ENCODE results near the gene SEC14L5.

DNA sequence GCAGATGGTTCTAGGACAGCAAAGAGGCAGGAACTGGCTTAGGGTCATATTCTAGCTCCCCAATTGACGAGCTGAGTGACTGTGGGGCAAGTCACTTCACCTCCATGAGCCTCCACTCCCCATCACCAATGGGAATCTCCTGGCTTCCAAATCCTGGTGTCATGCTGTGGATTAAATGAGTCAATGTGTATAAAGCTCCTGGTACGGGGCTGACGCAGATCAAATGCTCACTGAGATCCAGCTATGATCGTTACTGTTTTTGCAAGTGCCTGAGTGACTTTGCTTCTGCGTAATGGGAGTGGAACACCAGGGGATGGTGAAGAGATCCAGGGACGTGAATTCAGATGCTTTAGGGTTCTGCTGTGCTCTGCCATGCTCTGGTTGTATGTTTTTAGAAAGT, 2.4 kb downstream of the SEC14L5 start:
- TF ChIP-seq, protein P1, sequence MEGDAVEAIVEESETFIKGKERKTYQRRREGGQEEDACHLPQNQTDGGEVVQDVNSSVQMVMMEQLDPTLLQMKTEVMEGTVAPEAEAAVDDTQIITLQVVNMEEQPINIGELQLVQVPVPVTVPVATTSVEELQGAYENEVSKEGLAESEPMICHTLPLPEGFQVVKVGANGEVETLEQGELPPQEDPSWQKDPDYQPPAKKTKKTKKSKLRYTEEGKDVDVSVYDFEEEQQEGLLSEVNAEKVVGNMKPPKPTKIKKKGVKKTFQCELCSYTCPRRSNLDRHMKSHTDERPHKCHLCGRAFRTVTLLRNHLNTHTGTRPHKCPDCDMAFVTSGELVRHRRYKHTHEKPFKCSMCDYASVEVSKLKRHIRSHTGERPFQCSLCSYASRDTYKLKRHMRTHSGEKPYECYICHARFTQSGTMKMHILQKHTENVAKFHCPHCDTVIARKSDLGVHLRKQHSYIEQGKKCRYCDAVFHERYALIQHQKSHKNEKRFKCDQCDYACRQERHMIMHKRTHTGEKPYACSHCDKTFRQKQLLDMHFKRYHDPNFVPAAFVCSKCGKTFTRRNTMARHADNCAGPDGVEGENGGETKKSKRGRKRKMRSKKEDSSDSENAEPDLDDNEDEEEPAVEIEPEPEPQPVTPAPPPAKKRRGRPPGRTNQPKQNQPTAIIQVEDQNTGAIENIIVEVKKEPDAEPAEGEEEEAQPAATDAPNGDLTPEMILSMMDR (tag by site-specific recombination; IDR thresholded peaks at IDR 0.05), result no peak
- TF ChIP-seq ZNF292 (tag by site-specific recombination; IDR thresholded peaks at IDR 0.05; ENCODE audit: borderline replicate concordance, low read depth) (no peak), GLI4 (tag by site-specific recombination; IDR thresholded peaks at IDR 0.05) (no peak), SETDB1 (IDR thresholded peaks at IDR 0.05; ENCODE audit: insufficient read length, low read length) (no peak), ZNF341 (tag by site-specific recombination; IDR thresholded peaks at IDR 0.05; ENCODE audit: low read depth) (no peak), ZSCAN30 (tag by site-specific recombination; IDR thresholded peaks at IDR 0.05) (no peak), ZNF121 (tag by site-specific recombination; IDR thresholded peaks at IDR 0.05) (no peak)
- TF ChIP-seq, protein P2, sequence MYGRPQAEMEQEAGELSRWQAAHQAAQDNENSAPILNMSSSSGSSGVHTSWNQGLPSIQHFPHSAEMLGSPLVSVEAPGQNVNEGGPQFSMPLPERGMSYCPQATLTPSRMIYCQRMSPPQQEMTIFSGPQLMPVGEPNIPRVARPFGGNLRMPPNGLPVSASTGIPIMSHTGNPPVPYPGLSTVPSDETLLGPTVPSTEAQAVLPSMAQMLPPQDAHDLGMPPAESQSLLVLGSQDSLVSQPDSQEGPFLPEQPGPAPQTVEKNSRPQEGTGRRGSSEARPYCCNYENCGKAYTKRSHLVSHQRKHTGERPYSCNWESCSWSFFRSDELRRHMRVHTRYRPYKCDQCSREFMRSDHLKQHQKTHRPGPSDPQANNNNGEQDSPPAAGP (tag by site-specific recombination; IDR thresholded peaks at IDR 0.05), result no peak

All from HEK293 (cell line).